Right renal cortex interstitium (tissue), 3 donors: ENCODE measurements around the gene GABRR2. TPM values are rescaled to one million over a fixed set of nuclear protein-coding genes. Genes with fewer than 3 reads are reported as not detected.

Source experiments
- DNase-seq, 3 donors: peaks; one replicate each; pipeline ENCODE4 v3.0.0-alpha.2; 2013; ENCODE audit warnings: low read depth in 3 of 3, low spot score in 2 of 3
- polyA plus RNA-seq, 3 donors: library from polyadenylated mRNA; unstranded; fragments of 120-200 nt; gene quantifications; one replicate each; pipeline ENCODE4 v1.2.1, GENCODE V29; 2013; ENCODE audit not compliant: insufficient read length in 3 of 3

The GABRR2 gene
- polyA plus RNA-seq, 3 donors = 0.80 to 1.3 (median 1.1) TPM

- DNase-seq = no peak
Observed at GRCh38 chr6:89216411-89216810, 98.7 kb downstream of the GABRR2 start.

- no peak for DNase-seq
Observed at GRCh38 chr6:89215391-89215790, 99.7 kb downstream of the GABRR2 start.

- DNase-seq = no peak
Observed at GRCh38 chr6:89214197-89214596, 100.9 kb downstream of the GABRR2 start.

- no peak for DNase-seq
Observed at GRCh38 chr6:89212472-89212871, 102.6 kb downstream of the GABRR2 start.

GRCh38 chr6:89209457-89209856 lies 105.6 kb downstream of the GABRR2 start:
- no peak for DNase-seq

GRCh38 chr6:89208551-89208950 lies 106.5 kb downstream of the GABRR2 start:
- DNase-seq = no peak

Other genes starting within 250 kb of the GABRR2 start
- 100 to 1,000 TPM; 116 to 130 (median 130) TPM for gene PNRC1, start 234.5 kb downstream of the GABRR2 start, polyA plus RNA-seq
- 10 to 100 TPM; 12.6 to 14.4 (median 13.7) TPM for gene SRSF12, start 197.2 kb downstream of the GABRR2 start, polyA plus RNA-seq
- gene PM20D2, start 169.2 kb downstream of the GABRR2 start, polyA plus RNA-seq = 10 to 100 TPM; 31.3 to 31.6 (median 31.4) TPM
- gene GABRR1, start 97.9 kb downstream of the GABRR2 start, polyA plus RNA-seq = 1 to 10 TPM; 1.4 to 3.0 (median 2.8) TPM
- gene UBE2J1, start 37.4 kb upstream of the GABRR2 start, polyA plus RNA-seq = 10 to 100 TPM; 56.2 to 63.4 (median 58.5) TPM
- gene RRAGD, start 97.0 kb upstream of the GABRR2 start, polyA plus RNA-seq = 10 to 100 TPM; 31.6 to 36.1 (median 34.5) TPM
- gene ANKRD6, start 117.9 kb upstream of the GABRR2 start, polyA plus RNA-seq = 10 to 100 TPM; 19.2 to 24.8 (median 22.2) TPM